Skeletal muscle cell (primary cell): ENCODE data around the gene PNPLA2.

Source experiments
- DNase-seq: peaks from one replicate; pipeline ENCODE4 v3.0.0-alpha.2; 2010; ENCODE audit warnings: low read depth
- H3K4me3 ChIP-seq: 2 replicates; pipeline ENCODE4 v1.5.1; 2011; ENCODE audit warnings: low read depth, mild to moderate bottlenecking, control low read depth, low read length, moderate library complexity

The PNPLA2 gene

GRCh38 chr11:796565-797295 is 22.0 kb upstream of the PNPLA2 start:
- no peak for DNase-seq
- peak overlapping the region; percentile 81 for H3K4me3 ChIP-seq

GRCh38 chr11:797296-798092 is 21.2 kb upstream of the PNPLA2 start:
- peak overlapping the region; percentile 81 for H3K4me3 ChIP-seq
- DNase-seq, result peak; percentile 79

GRCh38 chr11:798093-798713 is 20.5 kb upstream of the PNPLA2 start, which contains the start of gene SLC25A22:
SLC25A22 (minus strand) TSS chr11:798281; CDS start chr11:795006, 3,275 bp downstream.
- DNase-seq, result no peak
- peak within 1 kb of the TSS; percentile 81 for H3K4me3 ChIP-seq

- DNase-seq, result no peak
These were observed 18.9 kb upstream of the PNPLA2 start for GRCh38 chr11:799641-800316.

GRCh38 chr11:800473-800872 is 18.2 kb upstream of the PNPLA2 start:
- DNase-seq, result no peak

More at GRCh38 chr11:799641-800316, 18.9 kb upstream of the PNPLA2 start:
- no peak overlapping the region for H3K4me3 ChIP-seq

DNA sequence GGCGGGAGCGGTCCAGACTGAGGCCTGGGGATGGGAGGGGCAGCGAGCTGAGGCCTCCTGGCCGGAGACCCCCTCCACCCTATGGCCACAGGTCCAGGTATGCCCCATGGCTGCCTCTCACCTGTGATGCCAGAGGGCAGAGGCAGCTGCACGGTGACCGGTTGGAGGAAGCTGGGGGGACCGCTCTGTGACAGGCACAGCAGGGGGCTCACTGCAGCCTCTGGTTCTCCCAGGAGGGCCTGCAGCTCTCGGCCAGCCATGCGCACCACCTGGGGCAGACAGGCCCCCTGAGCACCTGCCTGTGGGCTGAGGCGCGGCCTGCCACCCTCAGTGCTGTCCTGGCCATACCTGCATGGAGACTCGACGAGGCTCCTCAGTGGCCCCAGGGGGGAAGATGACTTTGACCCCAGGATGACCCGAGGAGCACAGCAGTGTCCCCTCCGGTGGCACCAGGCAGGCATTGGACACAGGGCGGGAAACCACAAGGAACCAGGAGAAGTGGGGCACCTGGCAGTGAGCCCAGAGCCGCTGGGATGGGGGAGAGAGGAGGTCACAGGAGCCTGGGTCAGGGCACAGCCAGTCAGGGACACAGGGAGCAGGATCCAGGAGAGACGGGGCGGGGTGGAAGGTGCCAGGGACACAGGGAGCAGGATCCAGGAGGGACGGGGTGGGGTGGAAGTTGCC is 17.5 kb upstream of the PNPLA2 start:
- no peak for DNase-seq
- H3K4me3 ChIP-seq, result no peak overlapping the region

More at GRCh38 chr11:800473-800872, 18.2 kb upstream of the PNPLA2 start:
- H3K4me3 ChIP-seq, result no peak overlapping the region

- DNase-seq, result no peak
- no peak overlapping the region for H3K4me3 ChIP-seq
These were observed 16.6 kb upstream of the PNPLA2 start for GRCh38 chr11:802018-802617.

DNA sequence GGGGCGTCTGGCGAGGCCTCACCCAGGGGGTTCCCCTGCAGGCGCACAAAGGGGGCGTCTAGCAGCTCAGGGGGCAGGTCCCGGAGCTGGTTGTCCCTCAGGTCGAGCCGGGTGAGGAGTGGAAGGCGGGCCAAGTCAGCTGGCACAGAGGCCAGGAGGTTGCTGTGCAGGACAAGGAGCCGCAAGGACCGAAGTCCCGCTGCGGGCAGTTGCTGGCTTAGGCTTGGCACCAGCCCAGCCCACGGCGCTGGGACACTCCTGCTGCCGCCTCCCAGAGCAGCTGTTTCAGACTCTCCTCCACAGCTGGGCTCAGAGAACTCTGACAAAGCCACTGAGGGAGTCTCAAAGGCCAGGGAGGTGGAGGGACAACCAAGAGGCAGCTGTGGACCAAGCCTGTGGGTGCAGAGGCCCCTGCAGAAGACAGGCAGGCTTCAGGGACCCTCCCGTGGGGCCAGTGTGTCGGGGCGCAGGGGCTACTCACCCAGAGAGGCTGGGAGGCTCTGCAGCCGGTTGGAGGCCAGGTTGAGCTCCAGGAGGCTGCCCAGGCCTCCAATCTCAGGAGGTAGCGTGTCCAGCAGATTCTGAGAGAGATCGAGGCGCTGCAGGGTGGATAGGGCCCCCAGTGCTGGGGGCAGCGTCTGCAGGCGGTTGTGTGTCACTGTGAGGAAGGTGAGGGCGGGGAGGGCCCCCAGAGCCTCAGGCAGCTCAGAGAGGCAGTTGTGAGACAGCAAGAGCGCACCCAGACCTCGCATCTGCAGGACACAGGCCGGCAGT is 15.8 kb upstream of the PNPLA2 start:
- peak overlapping the region; percentile 75 for H3K4me3 ChIP-seq

DNA sequence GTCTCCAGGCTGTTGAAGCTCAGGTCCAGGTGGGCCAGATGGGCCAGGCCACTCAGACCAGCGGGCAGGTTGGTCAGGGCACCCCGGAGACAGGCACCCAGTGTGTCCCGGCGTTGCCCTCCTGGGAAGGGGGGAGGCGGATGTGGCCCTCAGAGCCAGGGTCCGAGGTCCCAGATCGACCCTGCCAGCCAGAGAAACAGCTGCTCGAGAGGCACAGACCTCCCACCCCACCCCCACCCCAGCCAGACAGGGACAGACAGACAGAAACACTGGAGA is 15.3 kb upstream of the PNPLA2 start:
- peak overlapping the region; percentile 75 for H3K4me3 ChIP-seq
- DNase-seq, result no peak

More for the DNA sequence above, 15.8 kb upstream of the PNPLA2 start:
- DNase-seq, result no peak

GRCh38 chr11:803770-804598 is 14.7 kb upstream of the PNPLA2 start:
- no peak for DNase-seq
- H3K4me3 ChIP-seq, result peak overlapping the region; percentile 75

DNA sequence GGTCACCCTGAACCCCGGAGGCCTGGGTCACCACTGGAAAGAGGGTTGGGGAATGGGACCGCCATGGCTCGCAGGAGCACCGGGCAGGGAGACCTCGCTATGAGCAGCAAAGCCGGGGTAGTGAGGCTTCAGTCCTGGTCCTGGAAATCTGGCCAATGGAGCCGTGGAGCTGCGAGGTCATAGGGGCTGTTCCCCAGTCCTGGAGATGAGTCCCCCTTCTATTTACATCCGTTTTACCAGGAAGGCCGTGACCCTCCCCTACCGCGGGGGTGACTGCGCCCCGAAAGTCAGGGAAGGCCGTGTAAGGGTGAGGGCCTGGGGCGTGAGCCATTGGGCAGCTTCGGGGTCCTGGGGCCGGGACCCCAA is 14.1 kb upstream of the PNPLA2 start:
- no peak for DNase-seq
- peak overlapping the region; percentile 75 for H3K4me3 ChIP-seq

DNA sequence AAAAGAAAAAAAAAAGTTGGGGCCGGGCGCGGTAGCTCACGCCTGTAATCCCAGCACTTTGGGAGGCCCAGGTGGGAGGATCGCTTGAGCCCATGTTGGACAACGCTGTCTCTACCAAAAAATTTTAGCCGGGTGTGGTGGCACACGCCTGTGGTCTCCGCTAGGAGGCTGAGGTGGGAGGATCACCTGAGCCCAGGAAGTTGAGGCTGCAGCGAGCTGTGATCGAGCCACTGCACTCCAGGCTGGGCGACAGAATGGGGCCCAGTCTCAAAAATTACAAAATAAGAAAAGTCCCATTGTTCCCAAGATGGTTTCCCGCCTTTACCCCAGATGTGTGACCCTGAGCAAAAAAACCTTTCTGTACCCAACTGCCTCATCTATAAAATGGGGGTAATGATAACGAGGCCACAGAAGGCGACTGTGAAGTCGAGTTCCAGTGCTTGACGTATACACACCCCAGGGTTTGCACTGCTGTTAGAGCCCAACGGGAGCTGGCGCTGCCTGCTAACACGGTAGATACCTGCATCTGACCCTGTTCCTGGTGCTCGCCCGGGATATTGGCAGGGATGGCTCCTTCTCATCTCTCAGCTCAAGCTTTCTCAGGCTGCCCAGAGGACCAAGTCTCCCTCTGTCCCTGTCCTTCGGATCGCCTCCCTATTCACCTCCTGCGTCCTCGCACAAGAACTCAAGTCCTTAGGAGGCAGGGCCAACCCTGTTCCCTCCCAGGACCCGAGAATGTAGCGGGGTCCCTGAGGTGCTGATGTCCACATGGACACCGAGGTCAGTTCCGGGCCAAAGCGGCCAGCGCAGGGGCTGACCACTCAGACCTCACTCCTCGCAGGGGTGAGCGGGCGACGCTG is 10.1 kb upstream of the PNPLA2 start:
- peak overlapping the region; percentile 97 for H3K4me3 ChIP-seq
- DNase-seq, result no peak

DNA sequence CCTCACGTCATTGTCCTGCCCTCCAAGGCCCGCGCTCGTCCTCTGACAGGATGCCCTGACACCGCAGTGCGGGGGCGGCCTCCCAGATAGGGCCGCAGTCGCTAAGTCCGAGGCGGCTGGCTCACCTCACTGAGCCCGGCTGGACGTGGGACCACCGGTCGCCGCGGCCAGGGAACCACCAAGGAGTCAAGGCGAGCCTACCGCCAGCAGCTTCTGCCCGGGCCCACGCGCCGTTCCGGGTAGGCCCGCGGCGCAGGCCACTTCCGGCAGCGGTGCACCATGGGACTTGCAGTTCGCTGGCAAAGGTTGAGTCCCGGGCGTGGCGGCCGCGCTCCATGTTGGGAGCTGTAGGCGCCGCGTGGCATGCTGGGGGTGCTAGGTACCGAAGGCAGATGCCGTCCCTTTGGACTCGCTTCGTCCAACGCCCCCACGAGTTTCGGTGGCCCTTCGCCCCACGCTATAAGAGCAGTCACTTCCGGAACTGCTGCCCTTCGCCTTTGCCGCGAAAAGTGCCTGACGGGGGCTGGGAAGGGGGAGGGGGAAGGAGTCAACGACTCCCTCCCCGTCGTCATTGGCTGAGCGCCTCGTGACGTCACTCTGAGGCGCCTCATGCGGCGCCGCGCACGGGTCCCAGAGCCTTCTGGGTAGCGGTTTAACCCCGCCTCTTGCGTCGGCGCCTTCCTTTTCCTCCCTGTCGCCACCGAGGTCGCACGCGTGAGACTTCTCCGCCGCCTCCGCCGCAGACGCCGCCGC is 9.3 kb upstream of the PNPLA2 start, which contains the start of gene RPLP2:
Gene RPLP2 (plus strand): TSS at position 681 of the 753 bp plus-strand sequence. CDS start 268 bp downstream, outside the sequence.
- peak; percentile 87 for DNase-seq
- H3K4me3 ChIP-seq, result peak within 1 kb of the TSS; percentile 97

- H3K4me3 ChIP-seq, result peak overlapping the region; percentile 97
- DNase-seq, result no peak
These were observed 8.6 kb upstream of the PNPLA2 start for GRCh38 chr11:810040-810567.

DNA sequence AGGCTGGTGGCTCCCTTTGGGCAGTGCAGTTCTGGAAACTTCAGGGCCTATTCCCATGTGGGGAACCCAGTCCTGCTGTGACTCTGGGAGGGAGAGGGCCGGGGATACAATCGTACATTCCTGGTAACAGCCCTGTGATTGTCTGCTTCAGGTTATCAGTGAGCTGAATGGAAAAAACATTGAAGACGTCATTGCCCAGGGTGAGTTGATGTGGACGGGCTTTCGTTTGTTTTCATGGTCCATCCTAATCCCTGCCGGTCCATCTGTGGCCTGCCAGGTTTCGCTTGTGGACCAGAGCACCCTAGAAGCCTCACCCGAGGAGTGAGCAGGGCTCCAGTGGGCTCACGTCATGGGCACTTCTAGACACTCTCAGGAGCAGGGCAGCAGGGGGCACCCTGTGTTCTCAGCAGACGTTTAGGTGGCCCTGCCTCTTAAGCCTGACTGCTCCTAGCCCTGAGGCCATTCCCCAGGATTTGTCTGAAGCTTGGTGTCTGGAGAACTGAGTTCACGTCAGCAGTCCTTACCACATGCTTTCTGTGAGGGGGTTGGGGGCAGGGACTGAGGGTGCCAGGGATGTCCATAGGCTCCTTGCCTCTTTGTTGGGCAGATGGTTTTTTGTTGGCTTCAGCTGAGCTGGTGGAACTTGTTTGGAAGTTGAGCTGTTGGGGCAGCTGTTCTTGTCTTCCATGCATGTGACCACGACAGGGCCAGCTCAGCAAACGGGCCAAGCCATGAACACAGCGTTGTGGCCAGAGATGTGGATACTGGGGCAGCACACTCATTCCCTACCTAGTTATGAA is 7.1 kb upstream of the PNPLA2 start:
- DNase-seq, result no peak
- H3K4me3 ChIP-seq, result peak overlapping the region; percentile 97
